GM23338 (cell line): ENCODE results near the gene RNF44. TPM values are rescaled to one million over a fixed set of nuclear protein-coding genes. Genes with fewer than 3 reads are reported as not detected.

ENCODE experiments used
- ATAC-seq: fragments of 200-7000 bp; cut with Tn5 transposase; 3 replicates; pipeline ENCODE4 v1.9.1; 2020
- DNase-seq: peaks from one replicate; pipeline ENCODE4 v3.0.0-alpha.2; 2015; ENCODE audit warnings: low spot score
- H2AFZ ChIP-seq: fragments of 200-600 bp; sonication (generic); 2 replicates; pipeline ENCODE4 v1.8.0; 2016; ENCODE audit warnings: antibody characterized with exemption, mild to moderate bottlenecking, moderate library complexity
- H3F3A ChIP-seq: fragments of 200-600 bp; sonication (generic); replicated peaks from 2 replicates; pipeline ENCODE4 v1.8.0; 2017; ENCODE audit warnings: antibody characterized with exemption, mixed run types, low read depth
- H3K27ac ChIP-seq: fragments of 200-600 bp; sonication (generic); 2 replicates; pipeline ENCODE4 v1.6.1; 2016; ENCODE audit warnings: low read depth
- H3K27me3 ChIP-seq: fragments of 200-600 bp; sonication (generic); 2 replicates; pipeline ENCODE4 v1.8.0; 2016; ENCODE audit warnings: mild to moderate bottlenecking, mixed run types, moderate library complexity; ENCODE audit not compliant: insufficient read depth
- H3K36me3 ChIP-seq: fragments of 200-600 bp; sonication (generic); 2 replicates; pipeline ENCODE4 v1.8.0; 2016; ENCODE audit warnings: mild to moderate bottlenecking; ENCODE audit not compliant: insufficient read depth
- H3K4me1 ChIP-seq: fragments of 200-600 bp; sonication (generic); 2 replicates; pipeline ENCODE4 v1.8.0; 2016; ENCODE audit warnings: mild to moderate bottlenecking, moderate library complexity; ENCODE audit not compliant: insufficient read depth
- H3K4me2 ChIP-seq: fragments of 200-600 bp; sonication (generic); 2 replicates; pipeline ENCODE4 v1.7.1; 2017; ENCODE audit warnings: mixed run types
- H3K4me3 ChIP-seq: fragments of 200-600 bp; sonication (generic); 2 replicates; pipeline ENCODE4 v1.6.1; 2016; ENCODE audit warnings: mixed run types
- H3K79me2 ChIP-seq: fragments of 200-600 bp; sonication (generic); replicated peaks from 2 replicates; pipeline ENCODE4 v1.8.0; 2017; ENCODE audit warnings: mild to moderate bottlenecking; ENCODE audit not compliant: insufficient read depth
- H3K9me2 ChIP-seq: fragments of 200-600 bp; sonication (generic); 2 replicates; pipeline ENCODE4 v1.8.0; 2017; ENCODE audit not compliant: insufficient read depth
- H4K20me1 ChIP-seq: fragments of 200-600 bp; sonication (generic); replicated peaks from 2 replicates; pipeline ENCODE4 v1.8.0; 2017; ENCODE audit warnings: mild to moderate bottlenecking; ENCODE audit not compliant: insufficient read depth
- H3K27ac Mint-ChIP-seq: 2 replicates; pipeline ENCODE4 v1.8.0; 2020; ENCODE audit warnings: inconsistent platforms, mild to moderate bottlenecking, moderate library complexity, mixed read lengths
- H3K27me3 Mint-ChIP-seq: 3 replicates; pipeline ENCODE4 v1.8.0; 2022; ENCODE audit warnings: low read depth, mild to moderate bottlenecking, moderate library complexity, mixed read lengths, inconsistent platforms; ENCODE audit not compliant: insufficient read depth, poor library complexity
- H3K36me3 Mint-ChIP-seq: 3 replicates; pipeline ENCODE4 v1.8.0; 2021; ENCODE audit warnings: low read depth, mild to moderate bottlenecking, inconsistent platforms, moderate library complexity, mixed read lengths
- H3K4me1 Mint-ChIP-seq: 3 replicates; pipeline ENCODE4 v1.8.0; 2020; ENCODE audit warnings: mild to moderate bottlenecking, inconsistent platforms, mixed read lengths
- H3K4me3 Mint-ChIP-seq: 3 replicates; pipeline ENCODE4 v1.8.0; 2021; ENCODE audit warnings: moderate library complexity, mild to moderate bottlenecking, inconsistent platforms, mixed read lengths
- H3K9me3 Mint-ChIP-seq: 3 replicates; pipeline ENCODE4 v1.8.0; 2020; ENCODE audit warnings: moderate library complexity, mild to moderate bottlenecking, inconsistent platforms, mixed read lengths
- CREB1 ChIP-seq: fragments of 250-450 bp; sonication (Bioruptor Pico); IDR thresholded peaks from 2 replicates; pipeline ENCODE4 v1.5.0; 2020; ENCODE audit warnings: low read depth, mild to moderate bottlenecking, moderate library complexity
- CTCF ChIP-seq, 2 experiments: fragments of 200-600 bp in 1 of 2; sonication (generic) in 1 of 2; conservative IDR thresholded peaks; 2 replicates each; pipeline versions ENCODE4 v1.5.1 to v1.6.1; 2016 to 2017; ENCODE audit warnings: antibody characterized with exemption in 2 of 2, low read depth in 2 of 2, mild to moderate bottlenecking in 2 of 2, moderate library complexity in 1 of 2
- ETS1 ChIP-seq: IDR thresholded peaks from 2 replicates; pipeline ENCODE4 v1.6.1; 2016; ENCODE audit warnings: antibody characterized with exemption
- EZH2 ChIP-seq: fragments of 200-600 bp; sonication (generic); IDR thresholded peaks from one replicate; pipeline ENCODE4 v1.8.0; 2017; ENCODE audit warnings: antibody characterized with exemption, mild to moderate bottlenecking, low read depth; ENCODE audit not compliant: unreplicated experiment
- EZH2phosphoT487 ChIP-seq: fragments of 200-600 bp; sonication (generic); IDR thresholded peaks from one replicate; pipeline ENCODE4 v1.8.1; 2018; ENCODE audit warnings: antibody characterized with exemption; ENCODE audit not compliant: unreplicated experiment
- JUNB ChIP-seq: IDR thresholded peaks from one replicate; pipeline ENCODE4 v1.6.1; 2016; ENCODE audit warnings: antibody characterized with exemption; ENCODE audit not compliant: unreplicated experiment
- NANOG ChIP-seq: IDR thresholded peaks from 2 replicates; pipeline ENCODE4 v1.6.1; 2016; ENCODE audit warnings: antibody characterized with exemption, borderline replicate concordance
- POLR2AphosphoS5 ChIP-seq: IDR thresholded peaks from 2 replicates; pipeline ENCODE4 v1.6.1; 2016; ENCODE audit warnings: antibody characterized with exemption, low read depth
- REST ChIP-seq: IDR thresholded peaks from one replicate; pipeline ENCODE4 v1.6.1; 2018; ENCODE audit warnings: antibody characterized with exemption; ENCODE audit not compliant: unreplicated experiment
- STAT1 ChIP-seq: IDR thresholded peaks from one replicate; pipeline ENCODE4 v1.6.1; 2016; ENCODE audit warnings: antibody characterized with exemption; ENCODE audit not compliant: unreplicated experiment
- ZNF114 ChIP-seq: fragments of 250-450 bp; sonication (Bioruptor Pico); IDR thresholded peaks from 2 replicates; pipeline ENCODE4 v1.5.0; 2020; ENCODE audit warnings: mild to moderate bottlenecking, moderate library complexity
- ZNF331 ChIP-seq: fragments of 250-450 bp; sonication (Bioruptor Pico); IDR thresholded peaks from 2 replicates; pipeline ENCODE4 v1.5.0; 2020; ENCODE audit warnings: low read depth, mild to moderate bottlenecking, moderate library complexity
- ZNF462 ChIP-seq: fragments of 250-450 bp; sonication (Bioruptor Pico); IDR thresholded peaks from 2 replicates; pipeline ENCODE4 v1.5.0; 2020; ENCODE audit warnings: mild to moderate bottlenecking, moderate library complexity
- polyA plus RNA-seq: library from polyadenylated mRNA; unstranded; fragments of >200 nt; fragmentation: Nextera tagmentation; extraction: Ambion mirVana; gene quantifications from 2 replicates; pipeline ENCODE4 v1.2.1, GENCODE V29; 2016
- total RNA-seq: library from RNA; depleted of rRNA; stranded (reverse); fragments of >200 nt; shearing (Covaris generic); gene quantifications from 2 replicates; pipeline ENCODE4 v1.2.3, GENCODE V29; 2014

The RNF44 gene
- total and polyA plus RNA-seq, 2 experiments from 2014 or later = 56.7 to 104 TPM

GRCh38 chr5:176538989-176539384 lies 1.8 kb upstream of the RNF44 start:
- Mint-ChIP-seq H3K9me3 (peaks cover 2% of the 10 kb centered on the region; the same call in 1 of the 3 replicates), H3K36me3 (peaks cover 22% of the 10 kb centered on the region), H3K27ac (no peak overlapping the region; the same call in 1 of the 2 replicates), H3K4me3 (no peak overlapping the region), H3K27me3 (peaks cover 25% of the 10 kb centered on the region), H3K4me1 (peaks cover 54% of the 10 kb centered on the region)
- H3K4me2 ChIP-seq = peak overlapping the region; percentile 72; the same call in 1 of the 2 replicates
- H4K20me1 ChIP-seq = peaks cover 7% of the 10 kb centered on the region; the same call in 1 of the 2 replicates
- ATAC-seq = no peak
- no peak for DNase-seq
- TF ChIP-seq ZNF331 (no peak), CREB1 (CRISPR knock-in tag) (no peak), EZH2phosphoT487 (no peak), POLR2AphosphoS5 (no peak), EZH2 (no peak), ZNF114 (CRISPR knock-in tag) (no peak), REST (no peak), JUNB (no peak), ZNF462 (CRISPR knock-in tag) (no peak), STAT1 (no peak), CTCF (conservative IDR thresholded peaks at IDR 0.05; ENCODE audit: low read depth in 2 of 2) (no peak), ETS1 (no peak), NANOG (no peak)
- no peaks in the 10 kb centered on the region for H3K27me3 ChIP-seq
- H3K36me3 ChIP-seq = no peaks in the 10 kb centered on the region
- H3K9me2 ChIP-seq = no peaks in the 10 kb centered on the region
- peak overlapping the region; percentile 93; the same call in 1 of the 2 replicates for H3K27ac ChIP-seq
- H3K4me3 ChIP-seq = no peak overlapping the region; the same call in 1 of the 2 replicates
- peaks cover 28% of the 10 kb centered on the region for H3K79me2 ChIP-seq
- no peak overlapping the region for H2AFZ ChIP-seq
- H3F3A ChIP-seq = peaks cover 24% of the 10 kb centered on the region
- peaks cover 35% of the 10 kb centered on the region for H3K4me1 ChIP-seq
